ENCODE data around the gene LMO7.

The LMO7 gene

GRCh38 chr13:75843991-75844390, 207.9 kb downstream of the LMO7 start:
- Histone ChIP-seq H3K4me3 (ENCODE audit: low read length) (no peak overlapping the region), H3K27ac (ENCODE audit: low read depth, low read length) (no peak overlapping the region), H3K4me2 (ENCODE audit: low read length) (no peak overlapping the region), H3K56ac (ENCODE audit: low read length) (no peak overlapping the region), H3K23ac (ENCODE audit: low read length) (no peak overlapping the region), H3K36me3 (ENCODE audit: control insufficient read depth, insufficient read depth, low read length) (peaks cover 5% of the 10 kb centered on the region), H3K18ac (ENCODE audit: low read length) (no peak overlapping the region), H3K27me3 (ENCODE audit: insufficient read depth, low read length, poor library complexity) (no peaks in the 10 kb centered on the region), H3K9ac (ENCODE audit: low read length) (no peak overlapping the region), H3K4ac (ENCODE audit: low read depth, low read length) (no peak overlapping the region), H3K79me1 (ENCODE audit: low read length) (no peaks in the 10 kb centered on the region), H2BK120ac (ENCODE audit: low read depth, low read length) (no peak overlapping the region), H2BK5ac (ENCODE audit: low read length) (no peak overlapping the region), H2AK5ac (ENCODE audit: low read length) (no peak overlapping the region), H4K8ac (ENCODE audit: low read depth, low read length) (no peak overlapping the region), H3K79me2 (ENCODE audit: control insufficient read depth, insufficient read depth, low read length) (no peaks in the 10 kb centered on the region), H3K4me1 (ENCODE audit: control insufficient read depth, low read depth, low read length) (no peaks in the 10 kb centered on the region), H4K5ac (ENCODE audit: low read length) (no peak overlapping the region), H2BK15ac (replicated peaks; ENCODE audit: low read depth) (no peak overlapping the region)
- DNase-seq = no peak

DNA sequence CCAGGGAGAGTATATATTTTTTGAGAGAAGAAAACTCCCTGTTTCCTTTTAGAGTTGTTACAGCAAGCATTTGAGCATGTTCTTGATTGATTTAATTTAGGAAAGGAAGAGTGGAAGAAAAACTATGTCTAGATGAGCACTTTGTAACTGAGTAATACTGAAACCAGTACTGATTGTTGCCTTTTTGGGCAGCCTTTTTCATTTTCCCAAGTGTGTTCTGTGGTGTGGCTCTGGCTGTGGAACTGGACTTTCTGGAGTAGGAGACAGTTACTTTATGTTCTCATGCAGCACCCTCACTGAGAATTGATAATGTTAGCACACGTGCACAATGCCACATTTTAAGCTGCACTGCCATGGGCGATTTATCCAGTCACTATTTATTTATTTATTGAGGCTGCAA, 211.5 kb downstream of the LMO7 start:
- no peaks in the 10 kb centered on the region for H3K79me2 ChIP-seq (ENCODE audit: control insufficient read depth, insufficient read depth, low read length)
- no peak overlapping the region for H2BK120ac ChIP-seq (ENCODE audit: low read depth, low read length)
- no peak overlapping the region for H3K4me2 ChIP-seq (ENCODE audit: low read length)
- H3K18ac ChIP-seq (ENCODE audit: low read length) = no peak overlapping the region
- H4K8ac ChIP-seq (ENCODE audit: low read depth, low read length) = no peak overlapping the region
- H3K56ac ChIP-seq (ENCODE audit: low read length) = no peak overlapping the region
- no peaks in the 10 kb centered on the region for H3K27me3 ChIP-seq (ENCODE audit: insufficient read depth, low read length, poor library complexity)
- H3K4me1 ChIP-seq (ENCODE audit: control insufficient read depth, low read depth, low read length) = no peaks in the 10 kb centered on the region
- no peak for DNase-seq
- no peak overlapping the region for H3K4ac ChIP-seq (ENCODE audit: low read depth, low read length)
- H2AK5ac ChIP-seq (ENCODE audit: low read length) = no peak overlapping the region
- no CpG with 5 or more reads among the region's 2 CpGs for WGBS (ENCODE audit: extremely low coverage, insufficient coverage, low lambda C conversion rate)
- no peak overlapping the region for H2BK15ac ChIP-seq (replicated peaks; ENCODE audit: low read depth)
- no peak overlapping the region for H4K5ac ChIP-seq (ENCODE audit: low read length)
- H3K27ac ChIP-seq (ENCODE audit: low read depth, low read length) = no peak overlapping the region
- H3K9ac ChIP-seq (ENCODE audit: low read length) = no peak overlapping the region
- H3K23ac ChIP-seq (ENCODE audit: low read length) = no peak overlapping the region
- no peak overlapping the region for H2BK5ac ChIP-seq (ENCODE audit: low read length)
- no peak overlapping the region for H3K4me3 ChIP-seq (ENCODE audit: low read length)
- no peaks in the 10 kb centered on the region for H3K79me1 ChIP-seq (ENCODE audit: low read length)
- H3K36me3 ChIP-seq (ENCODE audit: control insufficient read depth, insufficient read depth, low read length) = peaks cover 3% of the 10 kb centered on the region

GRCh38 chr13:75850916-75851315, 214.8 kb downstream of the LMO7 start:
- no peaks in the 10 kb centered on the region for H3K36me3 ChIP-seq (ENCODE audit: control insufficient read depth, insufficient read depth, low read length)
- H3K79me2 ChIP-seq (ENCODE audit: control insufficient read depth, insufficient read depth, low read length) = no peaks in the 10 kb centered on the region
- no peak overlapping the region for H3K56ac ChIP-seq (ENCODE audit: low read length)
- H3K4ac ChIP-seq (ENCODE audit: low read depth, low read length) = no peak overlapping the region
- H4K8ac ChIP-seq (ENCODE audit: low read depth, low read length) = no peak overlapping the region
- H3K4me3 ChIP-seq (ENCODE audit: low read length) = no peak overlapping the region
- no CpG with 5 or more reads among the region's 3 CpGs for WGBS (ENCODE audit: extremely low coverage, insufficient coverage, low lambda C conversion rate)
- H2BK5ac ChIP-seq (ENCODE audit: low read length) = no peak overlapping the region
- H3K27me3 ChIP-seq (ENCODE audit: insufficient read depth, low read length, poor library complexity) = no peaks in the 10 kb centered on the region
- H2AK5ac ChIP-seq (ENCODE audit: low read length) = no peak overlapping the region
- no peak overlapping the region for H2BK15ac ChIP-seq (replicated peaks; ENCODE audit: low read depth)
- H3K4me1 ChIP-seq (ENCODE audit: control insufficient read depth, low read depth, low read length) = no peaks in the 10 kb centered on the region
- H3K4me2 ChIP-seq (ENCODE audit: low read length) = no peak overlapping the region
- H3K9ac ChIP-seq (ENCODE audit: low read length) = no peak overlapping the region
- no peak for DNase-seq
- H3K23ac ChIP-seq (ENCODE audit: low read length) = no peak overlapping the region
- no peak overlapping the region for H3K18ac ChIP-seq (ENCODE audit: low read length)
- H3K79me1 ChIP-seq (ENCODE audit: low read length) = no peaks in the 10 kb centered on the region
- no peak overlapping the region for H2BK120ac ChIP-seq (ENCODE audit: low read depth, low read length)
- H4K5ac ChIP-seq (ENCODE audit: low read length) = no peak overlapping the region
- H3K27ac ChIP-seq (ENCODE audit: low read depth, low read length) = no peak overlapping the region

GRCh38 chr13:75855216-75855615, 219.1 kb downstream of the LMO7 start:
- Histone ChIP-seq H4K8ac (ENCODE audit: low read depth, low read length) (no peak overlapping the region), H3K79me2 (ENCODE audit: control insufficient read depth, insufficient read depth, low read length) (no peaks in the 10 kb centered on the region), H2AK5ac (ENCODE audit: low read length) (no peak overlapping the region), H2BK5ac (ENCODE audit: low read length) (no peak overlapping the region), H3K18ac (ENCODE audit: low read length) (no peak overlapping the region), H3K4me2 (ENCODE audit: low read length) (no peak overlapping the region), H3K27ac (ENCODE audit: low read depth, low read length) (no peak overlapping the region), H3K79me1 (ENCODE audit: low read length) (no peaks in the 10 kb centered on the region), H2BK120ac (ENCODE audit: low read depth, low read length) (no peak overlapping the region), H3K27me3 (ENCODE audit: insufficient read depth, low read length, poor library complexity) (no peaks in the 10 kb centered on the region), H3K36me3 (ENCODE audit: control insufficient read depth, insufficient read depth, low read length) (no peaks in the 10 kb centered on the region), H2BK15ac (replicated peaks; ENCODE audit: low read depth) (no peak overlapping the region), H3K23ac (ENCODE audit: low read length) (no peak overlapping the region), H3K4ac (ENCODE audit: low read depth, low read length) (no peak overlapping the region), H3K4me3 (ENCODE audit: low read length) (no peak overlapping the region), H4K5ac (ENCODE audit: low read length) (no peak overlapping the region), H3K4me1 (ENCODE audit: control insufficient read depth, low read depth, low read length) (no peaks in the 10 kb centered on the region), H3K9ac (ENCODE audit: low read length) (no peak overlapping the region), H3K56ac (ENCODE audit: low read length) (no peak overlapping the region)
- WGBS (ENCODE audit: extremely low coverage, insufficient coverage, low lambda C conversion rate) = no CpG with 5 or more reads among the region's 6 CpGs
- DNase-seq = peak; percentile 22

DNA sequence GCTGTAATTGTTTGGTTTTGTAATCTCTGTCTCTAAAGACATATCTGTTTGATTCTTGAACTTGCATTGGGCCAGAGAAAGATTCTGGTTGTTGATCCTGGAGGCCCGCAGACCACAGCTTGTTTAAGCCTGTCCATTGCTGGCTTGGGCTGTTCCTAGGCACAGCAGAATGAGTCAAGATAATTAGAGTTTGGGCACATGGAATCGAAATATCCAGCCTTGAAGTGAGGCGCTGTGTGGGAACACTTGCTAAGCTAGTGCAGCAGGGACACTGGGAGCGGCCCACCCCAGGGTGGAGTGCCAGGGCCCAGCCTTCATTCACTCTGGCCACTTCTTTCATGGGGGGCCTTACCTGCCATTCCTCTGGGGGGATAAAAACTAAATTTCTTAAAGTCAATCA, 219.7 kb downstream of the LMO7 start:
- no peak overlapping the region for H3K56ac ChIP-seq (ENCODE audit: low read length)
- H3K4ac ChIP-seq (ENCODE audit: low read depth, low read length) = no peak overlapping the region
- WGBS (ENCODE audit: extremely low coverage, insufficient coverage, low lambda C conversion rate) = no CpG with 5 or more reads among the region's 4 CpGs
- DNase-seq = no peak
- no peaks in the 10 kb centered on the region for H3K36me3 ChIP-seq (ENCODE audit: control insufficient read depth, insufficient read depth, low read length)
- H4K5ac ChIP-seq (ENCODE audit: low read length) = no peak overlapping the region
- no peaks in the 10 kb centered on the region for H3K4me1 ChIP-seq (ENCODE audit: control insufficient read depth, low read depth, low read length)
- no peak overlapping the region for H2BK5ac ChIP-seq (ENCODE audit: low read length)
- no peaks in the 10 kb centered on the region for H3K79me1 ChIP-seq (ENCODE audit: low read length)
- no peak overlapping the region for H3K23ac ChIP-seq (ENCODE audit: low read length)
- no peak overlapping the region for H4K8ac ChIP-seq (ENCODE audit: low read depth, low read length)
- H3K27ac ChIP-seq (ENCODE audit: low read depth, low read length) = no peak overlapping the region
- H3K4me3 ChIP-seq (ENCODE audit: low read length) = no peak overlapping the region
- no peak overlapping the region for H3K4me2 ChIP-seq (ENCODE audit: low read length)
- no peaks in the 10 kb centered on the region for H3K27me3 ChIP-seq (ENCODE audit: insufficient read depth, low read length, poor library complexity)
- no peak overlapping the region for H2BK15ac ChIP-seq (replicated peaks; ENCODE audit: low read depth)
- no peak overlapping the region for H2BK120ac ChIP-seq (ENCODE audit: low read depth, low read length)
- no peak overlapping the region for H3K18ac ChIP-seq (ENCODE audit: low read length)
- no peak overlapping the region for H2AK5ac ChIP-seq (ENCODE audit: low read length)
- no peaks in the 10 kb centered on the region for H3K79me2 ChIP-seq (ENCODE audit: control insufficient read depth, insufficient read depth, low read length)
- H3K9ac ChIP-seq (ENCODE audit: low read length) = no peak overlapping the region

DNA sequence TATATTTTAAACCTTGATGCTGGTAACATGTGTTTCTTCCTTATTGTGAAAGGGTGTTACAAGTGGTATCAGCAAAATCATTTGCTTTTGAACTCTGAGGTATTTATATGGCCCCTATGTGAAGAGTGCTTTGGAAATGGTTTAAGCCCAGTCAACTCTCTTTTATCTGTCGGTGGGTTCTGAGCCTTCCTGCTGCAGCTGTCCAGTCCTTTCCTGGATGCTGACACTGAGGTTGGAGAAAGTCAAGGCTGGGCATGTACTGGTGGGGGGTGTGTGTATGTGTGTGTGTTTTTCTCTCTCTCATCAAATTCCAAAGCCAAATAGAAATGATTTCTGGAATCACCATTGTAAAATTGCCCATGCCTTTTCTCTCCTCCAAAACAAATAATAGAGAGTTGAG, 221.2 kb downstream of the LMO7 start:
- no peak overlapping the region for H2BK15ac ChIP-seq (replicated peaks; ENCODE audit: low read depth)
- no peak overlapping the region for H3K4me3 ChIP-seq (ENCODE audit: low read length)
- no peak overlapping the region for H4K8ac ChIP-seq (ENCODE audit: low read depth, low read length)
- no peak overlapping the region for H3K9ac ChIP-seq (ENCODE audit: low read length)
- no peak for DNase-seq
- H3K18ac ChIP-seq (ENCODE audit: low read length) = no peak overlapping the region
- no peaks in the 10 kb centered on the region for H3K36me3 ChIP-seq (ENCODE audit: control insufficient read depth, insufficient read depth, low read length)
- no peaks in the 10 kb centered on the region for H3K27me3 ChIP-seq (ENCODE audit: insufficient read depth, low read length, poor library complexity)
- no CpG with 5 or more reads among the region's 1 CpG for WGBS (ENCODE audit: extremely low coverage, insufficient coverage, low lambda C conversion rate)
- no peak overlapping the region for H4K5ac ChIP-seq (ENCODE audit: low read length)
- H3K27ac ChIP-seq (ENCODE audit: low read depth, low read length) = no peak overlapping the region
- no peaks in the 10 kb centered on the region for H3K4me1 ChIP-seq (ENCODE audit: control insufficient read depth, low read depth, low read length)
- H2BK120ac ChIP-seq (ENCODE audit: low read depth, low read length) = no peak overlapping the region
- H3K56ac ChIP-seq (ENCODE audit: low read length) = no peak overlapping the region
- H2AK5ac ChIP-seq (ENCODE audit: low read length) = no peak overlapping the region
- H2BK5ac ChIP-seq (ENCODE audit: low read length) = no peak overlapping the region
- H3K4me2 ChIP-seq (ENCODE audit: low read length) = no peak overlapping the region
- H3K23ac ChIP-seq (ENCODE audit: low read length) = no peak overlapping the region
- no peaks in the 10 kb centered on the region for H3K79me2 ChIP-seq (ENCODE audit: control insufficient read depth, insufficient read depth, low read length)
- no peak overlapping the region for H3K4ac ChIP-seq (ENCODE audit: low read depth, low read length)
- H3K79me1 ChIP-seq (ENCODE audit: low read length) = no peaks in the 10 kb centered on the region
